HG02588 (cell line): ENCODE results near the gene KXD1.

Source experiments
- ATAC-seq: cut with Tn5 transposase; IDR thresholded peaks from one replicate; pipeline ENCODE4 v1.9.1; 2021; ENCODE audit warnings: mild to moderate bottlenecking, moderate library complexity; ENCODE audit not compliant: unreplicated experiment

KXD1 gene

DNA sequence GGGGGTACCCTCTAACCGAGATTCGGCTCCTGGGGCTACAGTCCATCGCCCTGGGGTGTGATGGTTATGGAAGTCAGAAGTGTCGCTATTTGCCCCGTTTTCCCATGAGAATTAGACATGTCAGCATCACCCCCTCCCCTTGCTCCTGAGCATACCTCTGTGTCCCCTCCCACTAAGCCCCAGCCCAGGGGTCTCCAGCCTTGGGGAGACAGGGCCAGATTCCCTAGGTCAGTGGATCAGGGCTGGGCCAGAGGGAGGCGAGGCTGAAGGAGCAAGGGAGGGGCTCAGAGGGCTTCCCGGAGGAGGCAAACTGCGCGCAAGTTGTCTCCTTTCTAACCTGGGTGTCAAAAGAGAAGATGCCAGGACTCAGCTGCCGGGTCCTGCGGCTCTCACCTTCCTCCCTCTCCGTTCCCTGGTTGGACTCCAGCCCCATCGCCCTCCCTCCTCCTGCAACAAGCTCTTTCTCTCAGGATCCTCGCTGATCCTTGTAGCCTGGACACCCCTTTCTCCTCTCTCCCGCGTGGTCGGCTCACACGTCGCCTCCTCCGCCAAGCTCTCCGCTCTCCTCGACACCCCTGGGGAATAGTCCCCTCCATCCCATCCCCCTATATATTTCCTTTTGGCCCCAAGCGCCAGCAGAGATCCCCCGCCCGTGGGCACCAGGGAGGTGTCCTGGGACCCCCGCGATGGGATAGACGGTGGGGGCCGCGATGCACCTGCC is 54.5 kb downstream of the KXD1 start:
- no peak for ATAC-seq

DNA sequence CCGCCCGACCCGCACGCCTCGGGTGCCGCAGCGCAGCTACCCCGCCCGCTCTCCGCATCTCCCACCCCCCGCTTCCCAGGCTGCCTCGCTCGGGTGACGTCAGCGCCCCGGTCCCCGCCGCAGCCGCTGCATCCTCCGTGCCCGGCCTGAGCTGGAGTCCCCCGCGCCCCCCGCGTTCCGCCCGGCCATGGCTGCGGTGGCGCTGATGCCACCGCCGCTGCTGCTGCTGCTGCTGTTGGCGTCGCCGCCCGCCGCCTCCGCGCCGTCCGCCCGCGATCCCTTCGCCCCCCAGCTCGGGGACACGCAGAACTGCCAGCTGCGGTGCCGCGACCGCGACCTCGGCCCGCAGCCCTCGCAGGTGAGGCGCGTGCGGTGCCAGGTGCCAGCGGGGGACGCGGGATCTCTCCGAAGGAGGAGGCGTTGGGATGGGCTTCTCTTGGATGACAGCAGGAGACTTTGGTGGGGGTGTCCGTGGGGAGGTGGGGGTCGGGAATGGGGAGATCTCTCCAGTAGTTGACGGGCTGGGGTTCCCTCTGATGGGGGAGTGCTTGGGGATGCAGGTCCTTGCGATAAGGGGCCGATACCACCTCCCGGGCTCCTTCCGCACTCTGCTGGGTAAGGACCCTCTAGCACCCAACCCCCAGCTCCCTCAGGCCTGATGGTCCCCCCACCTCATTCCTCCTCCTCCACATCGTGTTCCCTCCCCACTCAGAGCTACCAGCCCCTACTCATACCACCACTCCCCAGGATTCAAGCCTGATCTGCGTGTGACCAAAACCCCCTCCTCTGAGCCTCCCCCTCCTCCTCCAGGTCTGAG is 55.3 kb downstream of the KXD1 start, which contains the start of gene TMEM59L:
Gene TMEM59L, plus strand, starts transcription at position 99 of the 817 bp plus-strand sequence. Its CDS starts 89 bp downstream, at position 188.
- no peak for ATAC-seq

GRCh38 chr19:18613589-18614234 is 56.0 kb downstream of the KXD1 start:
- no peak for ATAC-seq

GRCh38 chr19:18616023-18616422 is 58.4 kb downstream of the KXD1 start:
- no peak for ATAC-seq

GRCh38 chr19:18617562-18617961 is 59.9 kb downstream of the KXD1 start:
- no peak for ATAC-seq

DNA sequence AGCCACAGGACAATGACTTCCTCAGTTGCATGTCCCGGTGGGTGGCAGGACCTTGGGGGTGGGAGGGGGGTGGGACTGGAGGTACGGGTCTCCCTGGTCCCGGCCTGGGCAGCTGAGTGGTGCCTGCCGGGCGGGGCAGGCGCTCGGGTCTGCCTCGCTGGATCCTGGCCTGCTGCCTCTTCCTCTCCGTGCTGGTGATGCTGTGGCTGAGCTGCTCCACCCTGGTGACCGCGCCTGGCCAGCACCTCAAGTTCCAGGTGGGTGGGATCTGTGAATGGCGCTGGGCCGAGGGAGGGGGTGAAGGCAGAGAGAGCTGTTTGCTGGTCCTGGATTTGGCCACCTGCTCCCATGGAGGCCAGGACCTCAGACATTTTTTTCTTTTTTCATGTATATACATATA is 60.6 kb downstream of the KXD1 start:
- no peak for ATAC-seq
